Measurements from ENCODE around the gene SRPRB.

The SRPRB gene

GRCh38 chr3:133805702-133806475, at the start of gene SRPRB:
TSS of gene SRPRB (plus strand) at chr3:133805815. CDS start at chr3:133805849, 34 bp downstream.
- peak; percentile 96 for DNase-seq

DNA sequence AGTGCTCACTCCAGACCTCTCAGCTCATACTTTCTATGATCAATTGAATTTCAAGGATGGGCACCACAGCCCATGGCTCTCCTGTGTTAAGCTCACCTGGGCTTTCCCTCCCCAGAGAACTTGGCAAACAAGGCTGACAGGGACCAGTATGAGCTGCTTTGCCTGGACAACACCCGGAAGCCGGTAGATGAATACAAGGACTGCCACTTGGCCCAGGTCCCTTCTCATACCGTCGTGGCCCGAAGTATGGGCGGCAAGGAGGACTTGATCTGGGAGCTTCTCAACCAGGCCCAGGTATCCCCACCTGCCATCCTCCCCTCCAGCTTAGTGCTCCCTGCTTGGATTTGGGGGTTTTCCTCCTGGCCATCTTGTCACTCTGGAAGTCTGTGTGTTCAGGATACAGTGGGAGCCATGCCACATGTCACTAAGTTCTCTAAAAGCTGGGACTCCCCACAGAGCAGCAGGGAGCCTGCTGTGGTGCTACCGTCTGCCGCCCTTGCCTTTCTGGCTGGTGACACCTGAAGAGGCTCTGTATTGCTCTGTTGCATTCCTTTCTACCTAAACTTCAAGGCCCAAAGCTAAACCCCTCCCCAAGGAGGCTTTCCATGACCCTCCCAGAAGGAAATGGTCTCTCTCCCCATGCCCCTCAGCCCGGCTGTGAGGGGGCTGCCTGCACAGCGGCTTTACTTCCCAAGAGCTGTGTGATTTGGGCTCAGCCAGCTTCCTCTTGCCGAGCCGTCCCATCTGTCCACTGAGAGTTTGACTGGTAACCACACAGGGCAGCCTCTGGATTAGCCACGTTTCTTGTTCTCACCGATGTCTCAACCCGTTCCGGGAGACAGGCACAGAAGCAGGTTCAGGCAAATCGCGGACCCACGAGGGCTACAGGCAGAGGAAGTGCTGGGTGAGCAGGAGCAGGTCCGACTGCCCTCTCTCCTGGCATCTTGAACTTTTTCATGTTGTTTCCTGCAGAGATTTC, 48.6 kb upstream of the SRPRB start:
- DNase-seq: no peak

DNA sequence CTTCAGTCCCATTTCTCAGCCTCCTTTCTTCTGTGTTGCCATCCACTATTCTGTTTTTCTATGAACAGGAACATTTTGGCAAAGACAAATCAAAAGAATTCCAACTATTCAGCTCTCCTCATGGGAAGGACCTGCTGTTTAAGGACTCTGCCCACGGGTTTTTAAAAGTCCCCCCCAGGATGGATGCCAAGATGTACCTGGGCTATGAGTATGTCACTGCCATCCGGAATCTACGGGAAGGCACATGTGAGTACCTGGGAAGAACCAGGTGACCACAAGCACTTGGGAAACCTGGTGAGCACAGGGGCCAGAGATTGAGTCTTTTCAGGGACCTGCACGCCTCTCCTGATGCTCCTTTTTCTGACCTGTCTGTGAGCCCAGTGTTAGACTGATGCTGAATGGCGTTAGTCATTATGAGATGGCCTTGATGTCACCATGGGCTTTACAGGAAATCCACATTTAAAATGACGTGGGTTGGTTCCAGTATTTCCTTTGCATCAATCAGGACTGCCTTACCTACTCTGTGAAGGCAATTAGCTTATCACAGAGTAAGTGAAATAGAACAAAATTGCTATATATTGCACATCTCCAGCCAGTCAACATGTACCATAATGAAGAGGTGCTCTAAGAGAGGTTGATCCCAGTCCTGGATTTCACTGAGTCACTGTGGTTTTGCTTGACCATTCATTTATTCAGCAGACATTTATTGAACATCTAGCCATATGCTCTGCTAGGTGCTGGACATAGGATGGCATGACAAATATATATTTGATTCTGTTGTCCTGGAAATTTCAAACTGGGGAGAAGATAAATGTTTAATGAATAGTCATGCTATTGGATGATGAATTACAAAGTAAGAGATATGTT, 47.7 kb upstream of the SRPRB start:
- no peak for DNase-seq

- no peak for DNase-seq
Observed at GRCh38 chr3:133758568-133758928, 47.1 kb upstream of the SRPRB start.

DNA sequence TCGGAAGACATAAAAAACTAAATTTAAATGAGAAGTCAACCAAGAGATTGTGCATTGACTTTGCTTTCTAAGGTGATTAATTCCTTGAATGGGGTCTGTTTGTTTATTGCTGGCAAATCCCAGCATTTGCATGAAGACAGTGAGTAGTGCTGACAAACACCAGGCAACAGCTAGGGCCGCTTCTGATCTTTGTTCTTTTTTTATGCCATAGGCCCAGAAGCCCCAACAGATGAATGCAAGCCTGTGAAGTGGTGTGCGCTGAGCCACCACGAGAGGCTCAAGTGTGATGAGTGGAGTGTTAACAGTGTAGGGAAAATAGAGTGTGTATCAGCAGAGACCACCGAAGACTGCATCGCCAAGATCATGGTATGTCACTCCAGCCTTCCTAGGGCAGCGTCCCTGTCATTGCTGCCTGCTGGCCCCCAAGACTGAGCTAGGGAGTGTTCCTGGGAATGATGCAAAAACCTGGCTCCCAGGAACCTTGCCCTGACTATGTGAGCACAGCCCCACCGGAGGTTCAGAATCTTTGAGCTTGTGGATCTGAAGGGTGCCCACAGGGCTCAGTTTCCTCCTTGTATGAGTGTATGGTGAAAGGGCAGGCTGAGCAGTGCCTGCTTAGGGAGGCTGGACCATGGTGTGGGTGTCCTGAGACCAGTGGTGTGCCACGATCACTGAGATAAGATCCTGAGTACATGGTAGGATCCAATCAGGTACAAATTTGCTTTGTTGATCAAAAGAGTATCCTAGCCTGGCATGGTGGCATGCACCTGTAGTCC, 46.5 kb upstream of the SRPRB start:
- no peak for DNase-seq

DNA sequence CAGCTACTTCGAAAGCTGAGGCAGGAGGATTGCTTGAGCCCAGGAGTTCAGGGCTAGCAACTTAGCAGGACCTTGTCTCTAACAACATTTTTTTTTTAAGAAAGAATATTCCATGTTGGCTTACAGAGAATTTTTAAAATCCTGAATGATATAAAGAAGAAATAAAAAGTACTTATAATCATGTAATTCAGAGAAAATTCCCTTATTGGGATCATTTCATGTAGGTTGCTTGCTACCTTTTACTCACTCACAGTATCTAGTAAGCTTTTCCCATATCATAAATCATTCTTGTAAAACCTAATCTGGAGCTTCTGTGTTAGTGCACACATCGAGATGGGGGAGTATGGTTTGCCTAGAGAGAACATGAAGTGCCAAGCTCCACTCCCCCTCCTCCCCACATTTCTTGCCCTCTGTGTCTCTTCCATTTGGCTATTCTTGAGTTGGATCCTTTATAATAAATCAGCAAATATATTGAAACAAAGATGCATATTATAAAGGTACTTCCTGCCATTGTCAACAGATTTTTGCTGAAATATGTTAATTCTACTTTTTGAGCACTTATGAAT, 45.8 kb upstream of the SRPRB start:
- no peak for DNase-seq

GRCh38 chr3:133760916-133761315, 44.7 kb upstream of the SRPRB start:
- no peak for DNase-seq

- no peak for DNase-seq
Observed at GRCh38 chr3:133761605-133762484, 43.8 kb upstream of the SRPRB start.

- no peak for DNase-seq
Observed at GRCh38 chr3:133762539-133762938, 43.1 kb upstream of the SRPRB start.

GRCh38 chr3:133763797-133764683, 41.6 kb upstream of the SRPRB start:
- DNase-seq: peak; percentile 90

GRCh38 chr3:133765256-133765655, 40.4 kb upstream of the SRPRB start:
- DNase-seq: no peak

DNA sequence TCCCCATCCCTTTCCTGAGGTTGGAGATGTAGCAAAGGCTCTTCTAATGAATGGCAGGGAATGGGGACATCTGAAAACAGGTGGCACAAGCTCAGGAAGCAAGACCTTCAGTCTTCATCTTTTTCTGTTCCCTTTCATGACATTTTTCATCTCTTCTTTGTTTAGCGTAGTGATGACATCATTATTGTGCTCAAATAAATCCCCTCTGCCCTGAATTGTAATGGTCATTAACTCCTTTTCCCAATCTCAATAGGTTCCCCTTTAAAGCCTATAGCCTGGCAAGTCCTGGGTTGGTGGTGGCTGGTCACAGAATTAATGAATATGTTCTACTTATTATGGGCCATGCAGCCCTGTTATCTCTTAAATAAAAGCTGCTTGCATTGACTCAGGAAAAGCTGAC, 38.0 kb upstream of the SRPRB start:
- no peak for DNase-seq

DNA sequence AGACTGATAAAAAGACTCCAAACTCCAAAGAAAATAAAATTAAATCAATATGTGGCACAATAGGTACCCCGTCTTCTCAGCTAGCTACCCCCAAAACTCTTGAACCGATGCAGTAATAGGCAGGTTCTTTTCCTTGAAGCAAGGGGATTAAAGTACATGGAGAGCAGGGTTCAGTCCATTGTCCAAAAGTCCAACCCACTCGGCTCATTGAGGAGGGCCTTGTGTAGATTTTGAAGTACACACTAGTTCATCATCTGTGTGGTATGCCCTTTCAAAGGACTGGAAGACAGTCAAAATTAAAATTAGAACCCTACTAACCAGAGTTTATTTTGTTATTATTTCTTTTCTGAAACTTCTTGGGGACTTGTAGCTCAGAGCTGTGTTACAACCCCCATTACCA, 36.1 kb upstream of the SRPRB start:
- DNase-seq: no peak

DNA sequence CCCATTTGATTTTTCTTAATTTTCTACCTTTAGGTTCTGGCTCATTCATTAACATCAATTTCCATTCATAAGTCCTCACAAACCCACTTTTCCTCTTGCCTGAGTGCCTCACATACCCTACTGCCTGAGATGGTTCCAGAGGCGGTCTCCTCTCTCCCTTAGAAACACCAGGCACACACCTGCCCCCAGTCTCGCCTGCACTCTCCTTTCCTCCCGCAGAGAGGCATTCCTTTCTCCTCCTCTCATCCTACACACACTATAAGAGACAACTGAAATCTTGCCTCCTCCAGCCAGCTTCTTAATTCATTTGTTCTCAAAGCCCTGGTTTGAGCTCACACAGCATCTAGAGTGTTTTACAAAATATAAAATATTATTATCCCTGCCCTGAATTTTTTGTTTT, 31.9 kb upstream of the SRPRB start:
- no peak for DNase-seq

GRCh38 chr3:133775309-133775708, 30.3 kb upstream of the SRPRB start:
- no peak for DNase-seq

- DNase-seq: no peak
Observed at GRCh38 chr3:133775835-133776234, 29.8 kb upstream of the SRPRB start.

GRCh38 chr3:133776794-133777438, 28.7 kb upstream of the SRPRB start:
- no peak for DNase-seq

DNA sequence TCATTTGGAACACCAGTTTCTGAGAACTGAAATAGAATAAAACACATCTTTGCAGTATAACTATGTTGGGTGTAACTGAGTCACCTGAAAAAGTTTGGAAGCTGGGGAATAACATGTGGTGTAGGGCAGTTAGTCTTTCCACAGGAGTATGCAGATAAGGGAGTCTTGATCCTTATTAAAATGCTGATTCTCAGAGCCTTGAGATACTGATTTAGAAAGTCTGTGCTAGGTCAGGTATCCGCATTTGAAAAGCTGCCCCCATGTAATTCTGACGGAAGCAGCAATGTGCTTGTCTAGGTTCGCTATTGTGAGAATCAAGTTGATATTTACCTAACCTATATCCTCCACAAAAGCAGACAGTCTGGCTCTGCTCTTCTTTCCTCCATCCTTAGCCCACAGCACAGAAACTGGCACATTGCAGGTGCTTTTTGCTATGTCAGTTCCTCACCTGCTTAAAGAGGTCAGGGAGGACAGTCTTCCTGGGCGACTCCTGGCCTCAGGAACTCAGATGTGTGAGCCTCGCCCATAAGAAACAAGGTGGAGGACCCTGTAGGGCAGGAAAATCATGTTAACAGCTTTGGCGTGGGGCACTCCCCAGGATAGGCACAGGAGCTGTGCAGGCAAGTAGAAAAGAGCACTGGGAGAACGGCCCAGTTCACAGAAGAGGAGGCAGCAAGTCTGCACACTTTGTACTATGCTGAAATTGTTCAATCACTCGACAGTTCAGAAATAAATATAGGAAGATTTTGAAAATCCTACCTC, 27.6 kb upstream of the SRPRB start:
- DNase-seq: no peak

Measured in right hindlimb (tissue), 1 donor.